Liver (tissue), 3 donors: ENCODE measurements around the gene GNG13.

Experiments
- EGR1 ChIP-seq, 2 donors: IDR thresholded peaks; 2 replicates each; pipeline ENCODE4 v1.6.1; 2016 to 2018; ENCODE audit warnings: antibody characterized with exemption in 2 of 2, low read depth in 2 of 2
- JUND ChIP-seq, 2 donors: IDR thresholded peaks; 2 replicates each; pipeline ENCODE4 v1.6.1; 2016; ENCODE audit warnings: antibody characterized with exemption in 2 of 2
- RAD21 ChIP-seq, 2 donors: IDR thresholded peaks; 2 replicates each; pipeline ENCODE4 v1.6.1; 2016; ENCODE audit warnings: antibody characterized with exemption in 2 of 2, mild to moderate bottlenecking in 2 of 2
- SP1 ChIP-seq: IDR thresholded peaks from 2 replicates; pipeline ENCODE4 v1.6.1; 2018; ENCODE audit warnings: antibody characterized with exemption, mild to moderate bottlenecking
- YY1 ChIP-seq: IDR thresholded peaks from 2 replicates; pipeline ENCODE4 v1.6.1; 2016; ENCODE audit warnings: antibody characterized with exemption, mild to moderate bottlenecking
- TF ChIP-seq, protein P1 (sequence below): fragments of 150-350 bp; IDR thresholded peaks from 2 replicates; pipeline ENCODE4 v1.5.1; 2017; ENCODE audit warnings: improper control_type of control experiment, low read depth, low read length; ENCODE audit not compliant: missing input control
- TF ChIP-seq, protein P2 (sequence below): IDR thresholded peaks from 2 replicates; pipeline ENCODE4 v1.6.1; 2016; ENCODE audit warnings: antibody characterized with exemption
- donor health status: healthy.
- donor health status: healthy.

DNA sequence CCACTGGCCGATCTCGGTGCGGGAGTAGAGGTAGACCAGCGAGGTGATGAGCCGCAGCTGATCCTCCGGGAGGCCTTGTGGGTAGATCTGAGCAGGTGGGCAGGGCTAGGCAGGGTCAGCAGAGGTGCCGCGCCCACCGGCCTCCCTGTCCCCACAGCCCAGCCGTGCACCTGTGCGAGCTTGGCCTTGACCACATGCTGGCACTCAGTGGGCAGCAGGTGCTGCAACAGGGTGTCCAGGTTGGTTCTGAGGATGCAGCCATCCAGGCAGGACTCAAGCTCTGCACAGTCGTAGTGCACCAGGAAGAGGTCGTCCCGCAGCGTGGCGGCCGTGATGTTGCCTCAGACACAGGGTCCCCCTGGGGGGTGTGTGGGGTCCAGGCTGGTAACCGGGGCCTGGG lies 27.6 kb downstream of the GNG13 start:
- TF ChIP-seq, protein P1, sequence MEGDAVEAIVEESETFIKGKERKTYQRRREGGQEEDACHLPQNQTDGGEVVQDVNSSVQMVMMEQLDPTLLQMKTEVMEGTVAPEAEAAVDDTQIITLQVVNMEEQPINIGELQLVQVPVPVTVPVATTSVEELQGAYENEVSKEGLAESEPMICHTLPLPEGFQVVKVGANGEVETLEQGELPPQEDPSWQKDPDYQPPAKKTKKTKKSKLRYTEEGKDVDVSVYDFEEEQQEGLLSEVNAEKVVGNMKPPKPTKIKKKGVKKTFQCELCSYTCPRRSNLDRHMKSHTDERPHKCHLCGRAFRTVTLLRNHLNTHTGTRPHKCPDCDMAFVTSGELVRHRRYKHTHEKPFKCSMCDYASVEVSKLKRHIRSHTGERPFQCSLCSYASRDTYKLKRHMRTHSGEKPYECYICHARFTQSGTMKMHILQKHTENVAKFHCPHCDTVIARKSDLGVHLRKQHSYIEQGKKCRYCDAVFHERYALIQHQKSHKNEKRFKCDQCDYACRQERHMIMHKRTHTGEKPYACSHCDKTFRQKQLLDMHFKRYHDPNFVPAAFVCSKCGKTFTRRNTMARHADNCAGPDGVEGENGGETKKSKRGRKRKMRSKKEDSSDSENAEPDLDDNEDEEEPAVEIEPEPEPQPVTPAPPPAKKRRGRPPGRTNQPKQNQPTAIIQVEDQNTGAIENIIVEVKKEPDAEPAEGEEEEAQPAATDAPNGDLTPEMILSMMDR, result no peak
- TF ChIP-seq JUND (IDR thresholded peaks at IDR 0.05) (no peak), YY1 (no peak), RAD21 (IDR thresholded peaks at IDR 0.05) (no peak), SP1 (no peak), EGR1 (IDR thresholded peaks at IDR 0.05; ENCODE audit: low read depth in 2 of 2) (no peak)
- TF ChIP-seq, protein P2, sequence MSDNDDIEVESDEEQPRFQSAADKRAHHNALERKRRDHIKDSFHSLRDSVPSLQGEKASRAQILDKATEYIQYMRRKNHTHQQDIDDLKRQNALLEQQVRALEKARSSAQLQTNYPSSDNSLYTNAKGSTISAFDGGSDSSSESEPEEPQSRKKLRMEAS, result no peak
